K562 (cell line): ENCODE results near the gene MED15. TPM values are rescaled to one million over a fixed set of nuclear protein-coding genes. Genes with fewer than 3 reads are reported as not detected.

ENCODE experiments used
- GABPB2 ChIP-seq: fragments of 250-450 bp; sonication (Bioruptor Pico); conservative IDR thresholded peaks from 2 replicates; pipeline ENCODE4 v1.5.1; 2021; ENCODE audit warnings: mild to moderate bottlenecking
- ILF3 ChIP-seq: fragments of 450-650 bp; IDR thresholded peaks from 2 replicates; pipeline ENCODE4 v1.6.1; 2018; ENCODE audit warnings: antibody characterized with exemption, mild to moderate bottlenecking, moderate library complexity, borderline replicate concordance
- MXI1 ChIP-seq: IDR thresholded peaks from 2 replicates; pipeline ENCODE4 v1.6.1; 2011; ENCODE audit warnings: low read depth, mild to moderate bottlenecking, improper control_type of control experiment, low read length
- PYGO2 ChIP-seq: fragments of 450-650 bp; IDR thresholded peaks from 2 replicates; pipeline ENCODE4 v1.6.1; 2016; ENCODE audit warnings: mild to moderate bottlenecking, missing genetic modification characterization, moderate library complexity, missing compliant biosample characterization
- TEAD4 ChIP-seq, 2 experiments: sonication (generic) in 1 of 2; formaldehyde crosslinking in 1 of 2; IDR thresholded peaks; 2 replicates each; pipeline versions ENCODE4 v1.6.1 to v1.8.0; 2012 to 2022; ENCODE audit warnings: borderline replicate concordance in 1 of 2, inconsistent platforms in 1 of 2, low read length in 1 of 2, mild to moderate bottlenecking in 1 of 2, missing genetic modification reagents in 1 of 2
- ZKSCAN3 ChIP-seq: fragments of 250-450 bp; sonication (Bioruptor Pico); IDR thresholded peaks from 2 replicates; pipeline ENCODE4 v1.4.0; 2020
- ZNF707 ChIP-seq: fragments of 250-450 bp; sonication (Bioruptor Pico); conservative IDR thresholded peaks from 2 replicates; pipeline ENCODE4 v1.8.0; 2022; ENCODE audit warnings: inconsistent platforms, mild to moderate bottlenecking, moderate library complexity
- polyA plus RNA-seq, 8 experiments: library from polyadenylated mRNA; depleted of rRNA in 4 of 8; stranded (reverse) in 5 of 8; unstranded in 3 of 8; fragments of >200 nt; fragmentation: Nextera tagmentation in 2 of 8; fragmentation: Illumina TruSeq in 1 of 8; extraction: Ambion mirVana in 2 of 8; extraction: Trizol in 1 of 8; gene quantifications; 2 replicates each; pipeline versions ENCODE4 v1.2.1 to v1.2.3, GENCODE V29; 2011 to 2014; ENCODE audit warnings: inconsistent platforms in 1 of 8, missing spikeins in 1 of 8
- total RNA-seq, 7 experiments: library from RNA; depleted of rRNA in 6 of 7; stranded (reverse); fragments of >200 nt in 6 of 7; fragmentation: Illumina TruSeq in 2 of 7; extraction: Trizol in 2 of 7; gene quantifications; 2 replicates each; pipeline versions ENCODE4 v1.2.1 to v1.2.3, GENCODE V29; 2011 to 2021; ENCODE audit warnings: low replicate concordance in 1 of 7
- TF ChIP-seq, protein P1 (sequence below): fragments of 250-450 bp; sonication (Bioruptor Pico); IDR thresholded peaks from 2 replicates; pipeline ENCODE4 v1.9.0; 2021; ENCODE audit warnings: mild to moderate bottlenecking, inconsistent platforms
- TF ChIP-seq, protein P2 (sequence below): sonication (generic); formaldehyde crosslinking; IDR thresholded peaks from 2 replicates; pipeline ENCODE4 v1.9.0; 2022; ENCODE audit warnings: mild to moderate bottlenecking, missing genetic modification reagents
- TF ChIP-seq, protein P3 (sequence below): fragments of 450-650 bp; IDR thresholded peaks from 2 replicates; pipeline ENCODE4 v1.6.1; 2018; ENCODE audit warnings: mild to moderate bottlenecking, low read depth; ENCODE audit not compliant: partially characterized antibody
- TF ChIP-seq, protein P4 (sequence below): fragments of 250-450 bp; sonication (Bioruptor Pico); IDR thresholded peaks from 2 replicates; pipeline ENCODE4 v1.8.0; 2022; ENCODE audit warnings: inconsistent platforms, mild to moderate bottlenecking, moderate library complexity, borderline replicate concordance
- TF ChIP-seq, protein P5 (sequence below): fragments of 250-450 bp; sonication (Bioruptor Pico); IDR thresholded peaks from 2 replicates; pipeline ENCODE4 v1.4.0; 2020

The MED15 gene
- total and polyA plus RNA-seq, 9 of the 15 experiments (the other 6 are each of a cell fraction or from before 2014, with no cell fraction given) = 4.0 to 271 (median 60.1) TPM

DNA sequence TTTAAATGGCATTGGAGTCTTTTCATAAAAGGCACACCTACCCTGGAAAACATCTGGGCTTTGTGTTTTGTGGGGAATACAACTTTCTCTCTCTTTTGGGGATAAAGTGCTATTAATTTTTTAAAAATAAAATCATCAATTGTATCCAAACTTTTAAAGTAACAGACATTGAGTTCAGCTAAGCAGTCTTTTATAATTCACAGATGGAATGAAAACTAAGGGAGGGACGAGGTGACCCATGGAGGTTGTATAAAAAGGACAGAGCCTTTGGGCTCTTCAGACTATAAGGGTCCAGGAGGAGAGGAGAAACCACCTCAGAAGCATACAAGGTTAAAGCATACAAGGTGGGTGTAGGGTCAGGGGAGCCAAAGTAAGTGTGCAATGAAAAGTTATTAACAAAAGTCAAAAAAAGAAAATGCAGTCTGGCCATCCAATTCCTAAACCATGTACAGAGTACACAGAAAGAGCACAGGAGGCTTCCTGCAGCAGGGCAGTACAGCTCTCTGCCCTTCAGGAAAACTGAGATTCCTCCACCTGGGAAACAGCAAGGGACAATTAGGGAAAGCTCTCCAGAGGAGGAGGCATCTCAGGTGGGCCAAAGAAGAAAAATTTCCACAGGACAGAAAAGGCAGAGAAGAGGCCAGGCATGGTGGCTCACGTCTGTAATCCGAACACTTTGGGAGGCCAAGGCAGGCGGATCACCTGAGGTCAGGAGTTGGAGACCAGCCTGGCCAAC, 22.3 kb upstream of the MED15 start (continued):
- TF ChIP-seq, protein P1, sequence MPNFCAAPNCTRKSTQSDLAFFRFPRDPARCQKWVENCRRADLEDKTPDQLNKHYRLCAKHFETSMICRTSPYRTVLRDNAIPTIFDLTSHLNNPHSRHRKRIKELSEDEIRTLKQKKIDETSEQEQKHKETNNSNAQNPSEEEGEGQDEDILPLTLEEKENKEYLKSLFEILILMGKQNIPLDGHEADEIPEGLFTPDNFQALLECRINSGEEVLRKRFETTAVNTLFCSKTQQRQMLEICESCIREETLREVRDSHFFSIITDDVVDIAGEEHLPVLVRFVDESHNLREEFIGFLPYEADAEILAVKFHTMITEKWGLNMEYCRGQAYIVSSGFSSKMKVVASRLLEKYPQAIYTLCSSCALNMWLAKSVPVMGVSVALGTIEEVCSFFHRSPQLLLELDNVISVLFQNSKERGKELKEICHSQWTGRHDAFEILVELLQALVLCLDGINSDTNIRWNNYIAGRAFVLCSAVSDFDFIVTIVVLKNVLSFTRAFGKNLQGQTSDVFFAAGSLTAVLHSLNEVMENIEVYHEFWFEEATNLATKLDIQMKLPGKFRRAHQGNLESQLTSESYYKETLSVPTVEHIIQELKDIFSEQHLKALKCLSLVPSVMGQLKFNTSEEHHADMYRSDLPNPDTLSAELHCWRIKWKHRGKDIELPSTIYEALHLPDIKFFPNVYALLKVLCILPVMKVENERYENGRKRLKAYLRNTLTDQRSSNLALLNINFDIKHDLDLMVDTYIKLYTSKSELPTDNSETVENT = no peak
- TF ChIP-seq, protein P2, sequence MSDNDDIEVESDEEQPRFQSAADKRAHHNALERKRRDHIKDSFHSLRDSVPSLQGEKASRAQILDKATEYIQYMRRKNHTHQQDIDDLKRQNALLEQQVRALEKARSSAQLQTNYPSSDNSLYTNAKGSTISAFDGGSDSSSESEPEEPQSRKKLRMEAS (CRISPR knock-in tag) = peak; percentile 50; the same call in 1 of the 2 replicates
- TF ChIP-seq ILF3 = no peak
- no peak for TF ChIP-seq PYGO2
- TF ChIP-seq, protein P3, sequence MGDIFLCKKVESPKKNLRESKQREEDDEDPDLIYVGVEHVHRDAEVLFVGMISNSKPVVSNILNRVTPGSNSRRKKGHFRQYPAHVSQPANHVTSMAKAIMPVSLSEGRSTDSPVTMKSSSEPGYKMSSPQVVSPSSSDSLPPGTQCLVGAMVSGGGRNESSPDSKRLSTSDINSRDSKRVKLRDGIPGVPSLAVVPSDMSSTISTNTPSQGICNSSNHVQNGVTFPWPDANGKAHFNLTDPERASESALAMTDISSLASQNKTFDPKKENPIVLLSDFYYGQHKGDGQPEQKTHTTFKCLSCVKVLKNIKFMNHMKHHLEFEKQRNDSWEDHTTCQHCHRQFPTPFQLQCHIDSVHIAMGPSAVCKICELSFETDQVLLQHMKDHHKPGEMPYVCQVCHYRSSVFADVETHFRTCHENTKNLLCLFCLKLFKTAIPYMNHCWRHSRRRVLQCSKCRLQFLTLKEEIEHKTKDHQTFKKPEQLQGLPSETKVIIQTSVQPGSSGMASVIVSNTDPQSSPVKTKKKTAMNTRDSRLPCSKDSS = no peak
- TF ChIP-seq, protein P4, sequence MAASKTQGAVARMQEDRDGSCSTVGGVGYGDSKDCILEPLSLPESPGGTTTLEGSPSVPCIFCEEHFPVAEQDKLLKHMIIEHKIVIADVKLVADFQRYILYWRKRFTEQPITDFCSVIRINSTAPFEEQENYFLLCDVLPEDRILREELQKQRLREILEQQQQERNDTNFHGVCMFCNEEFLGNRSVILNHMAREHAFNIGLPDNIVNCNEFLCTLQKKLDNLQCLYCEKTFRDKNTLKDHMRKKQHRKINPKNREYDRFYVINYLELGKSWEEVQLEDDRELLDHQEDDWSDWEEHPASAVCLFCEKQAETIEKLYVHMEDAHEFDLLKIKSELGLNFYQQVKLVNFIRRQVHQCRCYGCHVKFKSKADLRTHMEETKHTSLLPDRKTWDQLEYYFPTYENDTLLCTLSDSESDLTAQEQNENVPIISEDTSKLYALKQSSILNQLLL (CRISPR knock-in tag) = peak; percentile 67; the same call in 1 of the 2 replicates
- TF ChIP-seq, protein P5, sequence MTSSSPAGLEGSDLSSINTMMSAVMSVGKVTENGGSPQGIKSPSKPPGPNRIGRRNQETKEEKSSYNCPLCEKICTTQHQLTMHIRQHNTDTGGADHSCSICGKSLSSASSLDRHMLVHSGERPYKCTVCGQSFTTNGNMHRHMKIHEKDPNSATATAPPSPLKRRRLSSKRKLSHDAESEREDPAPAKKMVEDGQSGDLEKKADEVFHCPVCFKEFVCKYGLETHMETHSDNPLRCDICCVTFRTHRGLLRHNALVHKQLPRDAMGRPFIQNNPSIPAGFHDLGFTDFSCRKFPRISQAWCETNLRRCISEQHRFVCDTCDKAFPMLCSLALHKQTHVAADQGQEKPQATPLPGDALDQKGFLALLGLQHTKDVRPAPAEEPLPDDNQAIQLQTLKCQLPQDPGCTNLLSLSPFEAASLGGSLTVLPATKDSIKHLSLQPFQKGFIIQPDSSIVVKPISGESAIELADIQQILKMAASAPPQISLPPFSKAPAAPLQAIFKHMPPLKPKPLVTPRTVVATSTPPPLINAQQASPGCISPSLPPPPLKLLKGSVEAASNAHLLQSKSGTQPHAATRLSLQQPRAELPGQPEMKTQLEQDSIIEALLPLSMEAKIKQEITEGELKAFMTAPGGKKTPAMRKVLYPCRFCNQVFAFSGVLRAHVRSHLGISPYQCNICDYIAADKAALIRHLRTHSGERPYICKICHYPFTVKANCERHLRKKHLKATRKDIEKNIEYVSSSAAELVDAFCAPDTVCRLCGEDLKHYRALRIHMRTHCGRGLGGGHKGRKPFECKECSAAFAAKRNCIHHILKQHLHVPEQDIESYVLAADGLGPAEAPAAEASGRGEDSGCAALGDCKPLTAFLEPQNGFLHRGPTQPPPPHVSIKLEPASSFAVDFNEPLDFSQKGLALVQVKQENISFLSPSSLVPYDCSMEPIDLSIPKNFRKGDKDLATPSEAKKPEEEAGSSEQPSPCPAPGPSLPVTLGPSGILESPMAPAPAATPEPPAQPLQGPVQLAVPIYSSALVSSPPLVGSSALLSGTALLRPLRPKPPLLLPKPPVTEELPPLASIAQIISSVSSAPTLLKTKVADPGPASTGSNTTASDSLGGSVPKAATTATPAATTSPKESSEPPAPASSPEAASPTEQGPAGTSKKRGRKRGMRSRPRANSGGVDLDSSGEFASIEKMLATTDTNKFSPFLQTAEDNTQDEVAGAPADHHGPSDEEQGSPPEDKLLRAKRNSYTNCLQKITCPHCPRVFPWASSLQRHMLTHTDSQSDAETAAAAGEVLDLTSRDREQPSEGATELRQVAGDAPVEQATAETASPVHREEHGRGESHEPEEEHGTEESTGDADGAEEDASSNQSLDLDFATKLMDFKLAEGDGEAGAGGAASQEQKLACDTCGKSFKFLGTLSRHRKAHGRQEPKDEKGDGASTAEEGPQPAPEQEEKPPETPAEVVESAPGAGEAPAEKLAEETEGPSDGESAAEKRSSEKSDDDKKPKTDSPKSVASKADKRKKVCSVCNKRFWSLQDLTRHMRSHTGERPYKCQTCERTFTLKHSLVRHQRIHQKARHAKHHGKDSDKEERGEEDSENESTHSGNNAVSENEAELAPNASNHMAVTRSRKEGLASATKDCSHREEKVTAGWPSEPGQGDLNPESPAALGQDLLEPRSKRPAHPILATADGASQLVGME (CRISPR knock-in tag) = no peak
- no peak for TF ChIP-seq MXI1
- no peak for TF ChIP-seq TEAD4 (IDR thresholded peaks at IDR 0.05; ENCODE audit: low read length)
- peak; percentile 85 for TF ChIP-seq TEAD4 (CRISPR knock-in tag; IDR thresholded peaks at IDR 0.05; ENCODE audit: borderline replicate concordance)
- 0 out of 2 replicates have a peak, but pooled peaks have one; percentile 3 for TF ChIP-seq ZNF707 (CRISPR knock-in tag)
- TF ChIP-seq ZKSCAN3 = no peak
- no peak for TF ChIP-seq GABPB2 (CRISPR knock-in tag)
